ENCODE data around the gene SEMA6B. TPM values are rescaled to one million over a fixed set of nuclear protein-coding genes. Genes with fewer than 3 reads are reported as not detected.

Gene SEMA6B
- total and polyA plus RNA-seq, 2 donors (not counting 3 experiments of a cell fraction or from before 2014, with no cell fraction given), result 97.8 to 176 TPM

GRCh38 chr19:4600082-4600481 is 40.6 kb upstream of the SEMA6B start:
- dilution Hi-C loops (cut with MboI; ENCODE audit: extremely low pct_ligation_motif_present, low sequenced_read_pairs) (no loop called here), intact Hi-C loops (cut with micrococcal nuclease) (no loop called here)
- ChIA-PET CTCF (no interaction called here), POLR2A (no interaction called here)
- H3K9me3 ChIP-seq (replicated peaks; ENCODE audit: control insufficient read depth, insufficient read depth, low read length), result no peaks in the 10 kb centered on the region
- FAIRE-seq (no peak), DNase-seq (ENCODE audit: low read depth, low spot score) (no peak)
- H3K27me3 ChIP-seq (ENCODE audit: control insufficient read depth in 2 of 2, insufficient read depth in 2 of 2, low read length in 2 of 2), result peaks cover 0 to 4% of the 10 kb centered on the region in 2 experiments
- H3K9me1 ChIP-seq (replicated peaks; ENCODE audit: control insufficient read depth, extremely low read depth, insufficient read depth, low read length), result no peaks in the 10 kb centered on the region
- no peak overlapping the region for H3K9ac ChIP-seq (replicated peaks; ENCODE audit: extremely low read depth, insufficient read depth, low read length)
- H4K20me1 ChIP-seq (replicated peaks; ENCODE audit: control insufficient read depth, extremely low read depth, insufficient read depth, low read length), result no peaks in the 10 kb centered on the region
- BruUV-seq (replicated peaks), result no TSS peak
- H2AFZ ChIP-seq (ENCODE audit: low read depth, low read length), result no peak overlapping the region
- H3K4me3 ChIP-seq (replicated peaks in 1 of 3; ENCODE audit: insufficient read depth in 1 of 3, low read depth in 1 of 3, low read length in 3 of 3), result no peak overlapping the region
- no peak overlapping the region for H3K27ac ChIP-seq (ENCODE audit: insufficient read depth, low read depth, low read length)
- H3K36me3 ChIP-seq (ENCODE audit: control insufficient read depth in 2 of 2, extremely low read depth in 1 of 2, insufficient read depth in 2 of 2, low read length in 2 of 2), result no peaks in the 10 kb centered on the region
- H3K4me2 ChIP-seq (ENCODE audit: insufficient read depth, low read length), result no peak overlapping the region
- H3K4me1 ChIP-seq (ENCODE audit: control insufficient read depth, extremely low read depth, insufficient read depth, low read length), result no peaks in the 10 kb centered on the region
- no peaks in the 10 kb centered on the region for H3K79me2 ChIP-seq (ENCODE audit: control insufficient read depth, insufficient read depth, low read length)
- no peak for TF ChIP-seq POLR2AphosphoS5 (IDR thresholded peaks at IDR 0.05; ENCODE audit: insufficient read depth, low read depth, low read length)
- TF ChIP-seq JUN (IDR thresholded peaks at IDR 0.05; ENCODE audit: borderline replicate concordance, insufficient read depth, insufficient read length, low read depth), result no peak
- TF ChIP-seq MAX (IDR thresholded peaks at IDR 0.05; ENCODE audit: insufficient read depth, insufficient read length), result no peak
- TF ChIP-seq FOS (IDR thresholded peaks at IDR 0.05; ENCODE audit: borderline replicate concordance, insufficient read depth, low read length), result no peak
- TF ChIP-seq, protein P1, sequence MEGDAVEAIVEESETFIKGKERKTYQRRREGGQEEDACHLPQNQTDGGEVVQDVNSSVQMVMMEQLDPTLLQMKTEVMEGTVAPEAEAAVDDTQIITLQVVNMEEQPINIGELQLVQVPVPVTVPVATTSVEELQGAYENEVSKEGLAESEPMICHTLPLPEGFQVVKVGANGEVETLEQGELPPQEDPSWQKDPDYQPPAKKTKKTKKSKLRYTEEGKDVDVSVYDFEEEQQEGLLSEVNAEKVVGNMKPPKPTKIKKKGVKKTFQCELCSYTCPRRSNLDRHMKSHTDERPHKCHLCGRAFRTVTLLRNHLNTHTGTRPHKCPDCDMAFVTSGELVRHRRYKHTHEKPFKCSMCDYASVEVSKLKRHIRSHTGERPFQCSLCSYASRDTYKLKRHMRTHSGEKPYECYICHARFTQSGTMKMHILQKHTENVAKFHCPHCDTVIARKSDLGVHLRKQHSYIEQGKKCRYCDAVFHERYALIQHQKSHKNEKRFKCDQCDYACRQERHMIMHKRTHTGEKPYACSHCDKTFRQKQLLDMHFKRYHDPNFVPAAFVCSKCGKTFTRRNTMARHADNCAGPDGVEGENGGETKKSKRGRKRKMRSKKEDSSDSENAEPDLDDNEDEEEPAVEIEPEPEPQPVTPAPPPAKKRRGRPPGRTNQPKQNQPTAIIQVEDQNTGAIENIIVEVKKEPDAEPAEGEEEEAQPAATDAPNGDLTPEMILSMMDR (IDR thresholded peaks at IDR 0.05; ENCODE audit: extremely low read depth in 1 of 2, insufficient read depth in 1 of 2, low read depth in 1 of 2, low read length in 2 of 2), result no peak
- no peak for TF ChIP-seq EZH2 (IDR thresholded peaks at IDR 0.05; ENCODE audit: borderline replicate concordance, low read depth, low read length, severe bottlenecking)
- TF ChIP-seq POLR2A (IDR thresholded peaks at IDR 0.05; ENCODE audit: low read depth, low read length), result no peak
- TF ChIP-seq GATA2 (IDR thresholded peaks at IDR 0.05; ENCODE audit: insufficient read depth, insufficient read length, low read depth, low read length), result no peak
- no peak for TF ChIP-seq MYC (IDR thresholded peaks at IDR 0.05; ENCODE audit: low read depth, low read length)

Measured in endothelial cell of umbilical vein (primary cell).